ENCODE measurements around the gene DPPA3.

DPPA3 gene

GRCh38 chr12:7758766-7759140 lies 47.5 kb downstream of the DPPA3 start:
- TF ChIP-seq BACH2 (CRISPR knock-in tag; IDR thresholded peaks at IDR 0.05; ENCODE audit: borderline replicate concordance): no peak
- no peak for TF ChIP-seq SNAI2 (CRISPR knock-in tag; IDR thresholded peaks at IDR 0.05)
- no peak for TF ChIP-seq ZNF70 (CRISPR knock-in tag; IDR thresholded peaks at IDR 0.05)
- TF ChIP-seq, protein P1, sequence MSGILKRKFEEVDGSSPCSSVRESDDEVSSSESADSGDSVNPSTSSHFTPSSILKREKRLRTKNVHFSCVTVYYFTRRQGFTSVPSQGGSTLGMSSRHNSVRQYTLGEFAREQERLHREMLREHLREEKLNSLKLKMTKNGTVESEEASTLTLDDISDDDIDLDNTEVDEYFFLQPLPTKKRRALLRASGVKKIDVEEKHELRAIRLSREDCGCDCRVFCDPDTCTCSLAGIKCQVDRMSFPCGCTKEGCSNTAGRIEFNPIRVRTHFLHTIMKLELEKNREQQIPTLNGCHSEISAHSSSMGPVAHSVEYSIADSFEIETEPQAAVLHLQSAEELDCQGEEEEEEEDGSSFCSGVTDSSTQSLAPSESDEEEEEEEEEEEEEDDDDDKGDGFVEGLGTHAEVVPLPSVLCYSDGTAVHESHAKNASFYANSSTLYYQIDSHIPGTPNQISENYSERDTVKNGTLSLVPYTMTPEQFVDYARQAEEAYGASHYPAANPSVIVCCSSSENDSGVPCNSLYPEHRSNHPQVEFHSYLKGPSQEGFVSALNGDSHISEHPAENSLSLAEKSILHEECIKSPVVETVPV (CRISPR knock-in tag; IDR thresholded peaks at IDR 0.05): no peak
- TF ChIP-seq, protein P2, sequence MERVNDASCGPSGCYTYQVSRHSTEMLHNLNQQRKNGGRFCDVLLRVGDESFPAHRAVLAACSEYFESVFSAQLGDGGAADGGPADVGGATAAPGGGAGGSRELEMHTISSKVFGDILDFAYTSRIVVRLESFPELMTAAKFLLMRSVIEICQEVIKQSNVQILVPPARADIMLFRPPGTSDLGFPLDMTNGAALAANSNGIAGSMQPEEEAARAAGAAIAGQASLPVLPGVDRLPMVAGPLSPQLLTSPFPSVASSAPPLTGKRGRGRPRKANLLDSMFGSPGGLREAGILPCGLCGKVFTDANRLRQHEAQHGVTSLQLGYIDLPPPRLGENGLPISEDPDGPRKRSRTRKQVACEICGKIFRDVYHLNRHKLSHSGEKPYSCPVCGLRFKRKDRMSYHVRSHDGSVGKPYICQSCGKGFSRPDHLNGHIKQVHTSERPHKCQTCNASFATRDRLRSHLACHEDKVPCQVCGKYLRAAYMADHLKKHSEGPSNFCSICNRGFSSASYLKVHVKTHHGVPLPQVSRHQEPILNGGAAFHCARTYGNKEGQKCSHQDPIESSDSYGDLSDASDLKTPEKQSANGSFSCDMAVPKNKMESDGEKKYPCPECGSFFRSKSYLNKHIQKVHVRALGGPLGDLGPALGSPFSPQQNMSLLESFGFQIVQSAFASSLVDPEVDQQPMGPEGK (CRISPR knock-in tag; IDR thresholded peaks at IDR 0.05; ENCODE audit: borderline replicate concordance): no peak
- TF ChIP-seq PPARA (CRISPR knock-in tag; IDR thresholded peaks at IDR 0.05; ENCODE audit: borderline replicate concordance): no peak
- no peak for TF ChIP-seq POU6F1 (CRISPR knock-in tag; IDR thresholded peaks at IDR 0.05; ENCODE audit: borderline replicate concordance, low read depth)
- no peak for TF ChIP-seq OSR1 (CRISPR knock-in tag; IDR thresholded peaks at IDR 0.05)
- ATAC-seq: no peak

All from SK-N-SH treated with all-trans-retinoic acid at 6 μM for 48 hours (cell line).